NCI-H146 treated with DMSO at 0.1 percent for 48 hours (cell line): ENCODE results near the gene SPRY1.

Source experiments
- DNase-seq: peaks from one replicate; lab custom pipeline; 2025; ENCODE audit not compliant: unreplicated experiment; lab: John Stamatoyannopoulos, UW

SPRY1 gene

DNA sequence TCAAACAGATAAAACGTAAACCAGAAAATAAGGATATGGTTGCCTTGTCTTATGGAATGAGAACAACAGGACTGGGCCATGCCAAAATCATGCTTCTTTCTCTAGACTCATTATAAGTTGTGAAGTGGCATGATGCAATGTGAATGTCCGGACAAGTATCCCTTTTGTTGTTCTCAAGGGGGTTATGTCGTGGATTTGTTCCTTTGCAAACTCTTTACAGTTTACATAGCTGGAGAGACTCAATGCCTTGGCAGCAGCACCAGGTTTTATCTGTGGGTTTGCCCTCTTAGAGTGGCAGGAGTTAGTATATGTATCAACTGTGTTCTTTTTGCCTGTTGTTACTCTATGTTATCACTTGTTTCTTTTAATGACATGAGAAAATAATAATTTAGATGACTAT is 41.4 kb downstream of the SPRY1 start:
- no peak for DNase-seq

DNA sequence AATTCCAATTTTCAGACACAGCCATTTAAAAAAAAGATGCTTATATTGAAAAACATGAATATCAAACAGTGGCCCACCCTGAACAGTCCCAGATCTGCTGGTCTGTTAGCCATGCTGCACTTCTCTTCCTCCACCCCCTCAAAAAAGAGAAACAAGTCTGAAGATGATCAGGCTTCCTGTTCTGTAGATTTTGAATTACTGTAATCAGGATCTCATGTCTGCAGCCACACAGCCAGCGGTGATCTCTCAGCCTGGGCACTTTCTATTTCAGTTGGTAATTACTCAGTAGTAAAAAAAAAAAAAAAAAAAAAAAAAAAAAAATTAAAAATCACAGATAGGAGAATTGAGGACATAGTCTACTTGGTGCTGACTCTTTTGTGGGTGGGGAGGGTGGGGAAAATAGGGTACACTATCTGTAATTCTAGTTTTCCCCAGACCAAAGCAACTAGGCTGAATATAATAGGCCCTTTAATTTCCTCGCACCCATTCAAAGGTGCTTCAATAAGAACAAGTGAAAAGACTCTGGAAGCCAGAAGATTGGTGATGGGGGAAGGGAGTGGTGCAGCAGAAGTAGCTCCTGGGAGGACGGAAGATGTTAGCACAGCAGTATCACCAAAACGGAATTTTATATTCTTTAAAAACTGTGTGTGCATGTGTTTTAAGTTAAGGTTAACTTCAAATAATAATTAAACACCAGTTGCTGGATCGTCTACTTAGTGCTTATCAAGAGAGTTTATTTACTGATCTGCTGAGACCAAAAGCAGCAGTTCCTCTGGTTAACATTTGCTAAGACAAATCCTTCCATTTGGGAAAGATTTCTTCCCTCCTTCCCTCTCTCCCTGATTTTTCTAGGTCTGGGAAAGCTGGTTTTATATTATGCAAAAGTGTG is 47.0 kb downstream of the SPRY1 start:
- DNase-seq, result no peak

DNA sequence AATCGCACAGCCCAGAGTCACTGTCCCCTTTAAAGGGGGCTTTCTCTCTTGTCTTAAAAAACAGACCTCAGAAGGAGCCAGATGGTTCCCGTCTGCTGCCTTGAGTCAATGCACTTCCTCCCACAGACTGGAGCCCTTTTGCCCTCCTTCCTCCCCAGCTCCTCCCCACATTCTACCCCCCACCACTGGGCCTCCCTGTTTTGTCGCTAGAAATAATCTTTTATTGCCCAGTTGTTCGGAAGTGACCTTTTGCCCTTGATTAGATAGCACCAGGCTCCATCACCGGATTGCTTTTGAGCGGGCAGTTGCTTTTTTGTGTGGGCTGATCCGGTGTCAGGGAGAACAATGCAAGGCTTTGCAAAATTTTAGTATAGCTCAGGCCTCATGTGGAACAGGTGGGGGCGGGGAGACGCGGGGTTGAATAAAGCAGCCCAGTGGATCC is 47.7 kb downstream of the SPRY1 start:
- DNase-seq, result peak; percentile 46

DNA sequence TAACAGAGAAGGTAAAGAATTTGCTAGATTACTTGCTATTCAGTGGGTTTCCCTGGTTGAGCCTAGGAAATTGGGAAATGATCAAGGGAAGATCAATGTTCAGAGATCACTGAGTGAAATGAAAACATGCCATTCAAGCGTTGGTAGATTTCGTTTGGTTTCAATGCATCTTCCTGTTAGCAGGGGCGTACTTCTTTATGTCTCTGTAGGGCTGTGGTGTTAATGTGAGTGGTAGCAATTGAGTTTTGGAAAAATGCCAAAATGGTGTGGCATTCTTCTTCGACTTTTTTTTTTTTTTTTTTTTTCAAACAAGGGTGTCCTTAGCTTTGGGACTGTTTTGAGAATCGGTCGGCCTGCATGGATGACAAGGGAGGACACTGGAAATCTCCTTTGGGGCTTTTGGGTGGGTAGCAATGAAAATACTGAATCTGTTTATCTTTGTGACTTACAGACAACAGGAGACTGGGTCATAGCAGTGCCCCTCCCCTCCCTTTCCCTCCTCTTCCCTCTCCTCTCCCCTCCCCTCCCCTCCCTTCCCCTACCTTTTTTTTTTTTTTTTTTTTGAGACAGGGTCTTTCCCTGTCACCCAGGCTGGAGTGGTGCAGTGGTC is 50.4 kb downstream of the SPRY1 start:
- peak; percentile 52 for DNase-seq

DNA sequence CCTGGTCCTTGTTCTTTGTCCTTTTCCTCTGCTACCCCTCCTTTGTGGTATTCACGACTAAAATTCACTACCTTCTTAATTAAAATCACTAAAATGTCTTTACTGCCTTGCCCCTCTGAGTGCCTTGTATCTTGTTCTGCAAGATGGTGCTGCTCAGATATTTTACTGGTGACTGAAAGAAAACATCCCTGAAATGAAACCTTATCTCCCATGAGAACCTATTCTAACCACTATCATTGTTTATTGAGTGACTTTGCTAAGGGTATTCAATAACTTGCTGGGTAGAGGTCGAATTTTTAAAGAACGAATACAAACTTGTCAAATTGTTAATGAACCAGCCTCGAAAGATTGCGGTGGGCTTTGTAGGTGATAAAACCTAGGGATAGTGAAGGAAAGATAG is 52.8 kb downstream of the SPRY1 start:
- DNase-seq, result no peak

DNA sequence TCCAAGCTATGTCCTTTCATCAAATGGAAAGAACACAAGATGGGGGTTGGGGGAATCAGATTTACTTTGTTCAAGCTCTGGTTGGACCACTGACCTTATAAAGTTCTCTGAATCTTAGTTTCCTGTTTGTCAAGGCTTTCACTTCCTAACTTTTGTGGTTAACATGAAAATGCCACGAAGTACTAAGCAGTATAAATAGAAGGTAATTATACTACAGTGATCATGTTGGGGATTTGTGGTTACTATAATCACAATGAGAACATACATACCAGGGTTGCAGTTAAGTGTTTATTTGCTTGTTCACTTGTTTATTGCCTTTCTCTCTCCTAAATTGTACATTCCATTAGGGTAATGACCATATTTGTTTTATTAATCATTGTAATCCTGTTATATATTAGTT is 53.2 kb downstream of the SPRY1 start:
- no peak for DNase-seq

DNA sequence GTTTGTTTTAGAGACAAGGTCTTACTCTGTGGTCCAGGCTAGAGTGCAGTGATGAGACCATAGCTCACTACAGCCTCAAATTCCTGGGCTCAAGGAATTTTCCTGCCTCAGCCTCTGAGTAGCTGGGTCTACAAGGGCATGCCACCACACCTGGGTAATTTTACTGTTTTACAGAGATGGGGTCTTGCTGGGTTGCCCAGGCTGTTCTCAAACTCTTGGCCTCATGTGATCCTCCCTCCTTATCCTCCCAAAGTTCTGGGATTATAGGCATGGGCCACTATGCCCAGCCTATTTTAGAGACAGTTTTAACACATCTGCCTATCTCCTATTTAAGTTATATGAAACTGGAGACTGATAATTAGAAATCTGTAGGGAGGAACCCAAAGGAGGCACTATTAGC is 53.8 kb downstream of the SPRY1 start:
- DNase-seq, result no peak

DNA sequence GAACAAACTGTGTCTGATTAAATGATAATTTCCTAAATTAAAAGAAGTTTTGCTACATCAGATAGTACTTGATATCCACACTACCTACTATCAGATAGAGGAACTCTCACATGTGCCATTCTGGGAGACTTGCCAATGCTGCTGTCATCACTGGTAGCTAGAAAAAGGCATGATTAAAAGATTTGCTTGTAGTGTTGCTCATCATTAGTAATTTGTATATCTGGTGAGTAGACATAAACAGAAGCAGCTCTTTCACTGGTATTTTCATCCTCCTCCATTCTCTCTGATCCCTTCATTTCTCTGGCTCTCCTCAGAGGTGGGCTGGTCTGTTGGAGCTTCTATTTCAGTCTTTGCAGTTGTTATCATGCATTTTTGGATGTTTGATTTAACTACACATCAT is 56.0 kb downstream of the SPRY1 start:
- no peak for DNase-seq

DNA sequence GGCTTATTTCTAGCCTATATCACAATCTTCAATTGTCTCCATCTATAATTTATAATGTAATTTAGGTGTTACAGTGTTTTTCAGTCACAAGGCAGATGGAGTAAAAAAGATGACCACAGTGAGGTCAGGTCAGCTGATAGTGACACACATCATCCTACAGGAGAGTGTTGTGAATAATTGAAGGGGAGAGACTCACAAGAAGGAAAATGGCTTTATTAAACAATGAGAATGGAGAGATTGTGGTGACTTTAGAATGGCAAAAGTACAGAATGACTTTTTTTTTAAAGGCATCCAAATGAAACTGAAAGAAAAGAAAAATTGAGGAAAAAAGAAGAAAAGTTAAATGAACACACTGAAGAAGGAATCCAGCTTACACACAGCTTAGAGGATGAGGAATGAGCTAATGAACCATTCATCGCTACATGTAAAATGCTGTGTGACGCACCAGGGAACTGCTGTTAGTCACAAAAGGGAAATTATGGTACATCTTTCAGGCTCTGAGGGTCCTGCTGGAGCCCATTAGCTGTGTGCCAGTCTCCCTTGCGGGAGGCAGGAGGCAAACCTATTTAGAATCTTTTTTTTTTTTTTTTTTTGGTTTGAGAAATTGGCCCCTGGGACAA is 56.6 kb downstream of the SPRY1 start:
- no peak for DNase-seq
